NB4 (cell line): ENCODE measurements around the gene STK24.

Source experiments
- DNase-seq: peaks from one replicate; pipeline ENCODE4 v3.0.0; 2010; ENCODE audit warnings: low read depth
- H3K4me3 ChIP-seq: one replicate; pipeline ENCODE4 v1.5.1; 2011; ENCODE audit warnings: mild to moderate bottlenecking, low read depth, low read length, moderate library complexity
- MYC ChIP-seq: IDR thresholded peaks from 2 replicates; pipeline ENCODE4 v1.6.1; 2011; ENCODE audit warnings: low read depth, low read length
- POLR2A ChIP-seq: IDR thresholded peaks from 2 replicates; pipeline ENCODE4 v1.6.1; 2011; ENCODE audit warnings: mild to moderate bottlenecking; ENCODE audit not compliant: insufficient read length; ENCODE audit errors: extremely low read depth
- TF ChIP-seq, protein P1 (sequence below): IDR thresholded peaks from 2 replicates; pipeline ENCODE4 v1.6.1; 2011; ENCODE audit warnings: low read depth, low read length
- TF ChIP-seq, protein P2 (sequence below): IDR thresholded peaks from one replicate; pipeline ENCODE4 v1.5.1; 2012; ENCODE audit warnings: low read depth, low read length

The STK24 gene

DNA sequence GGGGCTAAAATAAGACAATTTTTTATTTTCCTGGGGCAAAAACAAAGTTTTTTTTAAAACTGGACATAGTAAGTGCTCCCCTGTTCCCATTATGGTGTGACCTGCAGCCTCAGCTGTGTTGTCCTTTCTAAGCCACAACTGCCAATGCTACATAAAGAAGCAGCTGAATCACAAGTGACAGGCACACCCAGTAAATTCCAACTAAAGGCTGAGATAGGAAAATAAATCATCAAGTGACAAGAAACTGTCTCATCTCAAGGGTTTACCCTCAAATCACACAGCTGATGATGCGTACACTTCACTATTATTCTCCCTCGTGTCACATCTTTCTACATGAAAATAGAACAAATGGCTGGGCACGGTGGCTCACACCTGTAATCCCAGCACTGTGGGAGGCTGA, 28.7 kb downstream of the STK24 start:
- no peak for DNase-seq
- no peak overlapping the region for H3K4me3 ChIP-seq
- TF ChIP-seq, protein P1, sequence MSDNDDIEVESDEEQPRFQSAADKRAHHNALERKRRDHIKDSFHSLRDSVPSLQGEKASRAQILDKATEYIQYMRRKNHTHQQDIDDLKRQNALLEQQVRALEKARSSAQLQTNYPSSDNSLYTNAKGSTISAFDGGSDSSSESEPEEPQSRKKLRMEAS: no peak
- TF ChIP-seq POLR2A (no peak), MYC (no peak)
- TF ChIP-seq, protein P2, sequence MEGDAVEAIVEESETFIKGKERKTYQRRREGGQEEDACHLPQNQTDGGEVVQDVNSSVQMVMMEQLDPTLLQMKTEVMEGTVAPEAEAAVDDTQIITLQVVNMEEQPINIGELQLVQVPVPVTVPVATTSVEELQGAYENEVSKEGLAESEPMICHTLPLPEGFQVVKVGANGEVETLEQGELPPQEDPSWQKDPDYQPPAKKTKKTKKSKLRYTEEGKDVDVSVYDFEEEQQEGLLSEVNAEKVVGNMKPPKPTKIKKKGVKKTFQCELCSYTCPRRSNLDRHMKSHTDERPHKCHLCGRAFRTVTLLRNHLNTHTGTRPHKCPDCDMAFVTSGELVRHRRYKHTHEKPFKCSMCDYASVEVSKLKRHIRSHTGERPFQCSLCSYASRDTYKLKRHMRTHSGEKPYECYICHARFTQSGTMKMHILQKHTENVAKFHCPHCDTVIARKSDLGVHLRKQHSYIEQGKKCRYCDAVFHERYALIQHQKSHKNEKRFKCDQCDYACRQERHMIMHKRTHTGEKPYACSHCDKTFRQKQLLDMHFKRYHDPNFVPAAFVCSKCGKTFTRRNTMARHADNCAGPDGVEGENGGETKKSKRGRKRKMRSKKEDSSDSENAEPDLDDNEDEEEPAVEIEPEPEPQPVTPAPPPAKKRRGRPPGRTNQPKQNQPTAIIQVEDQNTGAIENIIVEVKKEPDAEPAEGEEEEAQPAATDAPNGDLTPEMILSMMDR: no peak

DNA sequence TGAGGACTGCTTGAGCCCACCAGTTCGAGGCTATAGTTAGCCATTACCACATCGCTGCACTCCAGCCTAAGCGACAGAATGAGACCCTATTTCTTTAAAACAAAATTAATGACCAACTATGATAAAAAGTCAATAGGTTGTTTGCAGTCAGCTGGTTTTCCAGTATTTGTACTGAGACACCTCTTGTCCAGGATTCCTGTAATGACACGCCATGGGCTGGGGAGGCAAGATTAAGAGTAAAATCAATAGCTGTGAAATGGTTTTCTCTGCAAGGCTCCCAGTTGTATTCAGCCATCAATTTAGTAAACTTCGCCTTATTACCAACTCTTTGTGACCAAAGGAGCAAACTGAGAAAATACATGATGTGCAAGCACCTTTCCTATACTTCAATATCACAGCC, 29.5 kb downstream of the STK24 start:
- no peak overlapping the region for H3K4me3 ChIP-seq
- TF ChIP-seq POLR2A: no peak
- TF ChIP-seq, protein P1: no peak
- TF ChIP-seq MYC: no peak
- TF ChIP-seq, protein P2: no peak
- no peak for DNase-seq

DNA sequence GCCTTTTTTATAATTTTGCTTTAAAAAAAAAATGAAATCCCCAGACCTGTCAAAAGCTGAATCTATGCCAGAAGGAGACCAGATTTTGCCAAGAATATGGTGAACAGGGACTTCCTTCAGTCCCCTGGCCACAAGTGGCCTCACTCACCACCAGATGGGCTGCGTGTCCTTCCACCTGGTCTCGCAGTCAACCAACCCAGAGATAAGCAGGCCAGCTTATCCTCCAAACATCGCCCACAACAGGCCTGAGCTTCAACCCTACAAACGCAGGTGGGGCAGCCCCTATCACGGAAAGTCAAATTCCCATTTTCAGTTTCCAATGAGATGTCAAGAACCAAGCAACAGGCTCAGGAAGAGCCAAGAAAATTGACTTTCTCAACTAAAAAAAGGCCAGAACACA, 30.5 kb downstream of the STK24 start:
- DNase-seq: no peak
- TF ChIP-seq, protein P2: no peak
- TF ChIP-seq MYC: no peak
- no peak for TF ChIP-seq POLR2A
- TF ChIP-seq, protein P1: no peak
- H3K4me3 ChIP-seq: no peak overlapping the region

DNA sequence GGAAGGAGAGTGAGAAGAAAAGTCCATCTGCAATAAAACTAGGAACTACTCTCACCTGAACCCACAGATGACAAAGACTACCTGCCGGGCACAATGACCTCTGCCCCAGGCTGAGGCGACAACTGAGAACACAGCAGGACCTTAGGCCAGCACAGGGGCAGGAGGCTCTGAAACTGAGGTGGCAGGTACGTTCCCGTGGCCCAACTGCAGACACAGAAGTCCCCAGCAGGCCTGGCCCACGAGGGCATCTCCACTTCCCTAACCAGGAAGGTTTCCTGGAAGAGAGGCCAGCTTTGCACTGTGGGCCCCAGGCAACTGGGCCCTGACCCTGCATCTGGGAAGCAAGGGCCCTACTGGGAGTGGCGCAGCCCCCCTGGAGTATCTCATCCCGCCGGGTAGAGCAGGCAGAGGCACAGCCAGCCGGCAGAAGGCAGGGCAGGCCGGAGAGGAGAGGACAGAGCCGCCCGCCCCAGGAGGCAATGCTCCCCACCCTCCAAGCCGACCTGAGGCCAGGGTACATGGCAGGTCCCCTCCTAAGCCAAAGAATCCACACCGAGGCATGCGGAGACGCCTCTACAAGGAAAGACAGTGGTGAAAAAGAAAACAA, 32.7 kb downstream of the STK24 start:
- H3K4me3 ChIP-seq: no peak overlapping the region
- DNase-seq: no peak
- no peak for TF ChIP-seq POLR2A
- TF ChIP-seq MYC: no peak
- TF ChIP-seq, protein P2: no peak
- TF ChIP-seq, protein P1: no peak

DNA sequence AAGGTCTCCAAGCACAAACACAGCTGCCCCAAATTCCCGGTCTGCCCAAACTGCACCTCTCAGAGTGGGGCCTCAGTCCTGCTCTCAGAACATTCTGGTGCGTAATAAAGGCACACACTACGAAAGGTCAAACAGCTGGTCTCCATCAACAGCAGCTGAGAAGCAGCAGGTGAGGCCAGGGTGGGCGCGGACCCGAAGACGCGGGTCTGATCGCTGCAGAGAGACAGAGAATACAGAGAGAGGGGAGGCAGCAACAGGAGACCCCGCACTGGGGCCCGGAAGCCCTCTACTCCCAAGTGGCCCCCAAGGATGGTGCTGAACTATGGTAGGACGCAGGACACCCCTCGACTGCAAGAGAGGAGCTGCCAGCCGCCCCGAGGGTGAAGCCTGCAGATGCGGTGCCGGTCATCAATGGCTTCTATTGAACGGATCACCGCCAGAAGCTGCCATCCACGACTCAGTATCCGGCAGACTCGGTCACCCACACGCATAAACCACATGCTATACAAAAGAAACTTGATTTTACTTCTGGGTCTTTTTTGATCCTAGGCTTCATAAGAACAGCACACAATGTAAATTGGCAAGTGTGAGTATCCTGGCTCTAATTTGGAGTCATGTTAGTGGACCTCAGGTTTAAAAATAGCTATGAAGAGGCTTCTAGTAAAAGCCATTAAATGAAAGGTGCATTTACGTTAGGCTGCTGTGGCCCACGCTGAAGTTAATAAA, 33.4 kb downstream of the STK24 start:
- no peak for DNase-seq
- no peak overlapping the region for H3K4me3 ChIP-seq
- TF ChIP-seq, protein P1: no peak
- TF ChIP-seq, protein P2: no peak
- TF ChIP-seq MYC (no peak), POLR2A (no peak)
